Activated B cell treated with CpG ODN at 0.5 μM for 24 hours (primary cell): ENCODE data around the gene SPEF2. TPM values are rescaled to one million over a fixed set of nuclear protein-coding genes. Genes with fewer than 3 reads are reported as not detected.
"Not testable (repeated sequence)": the region's sequence is repeated elsewhere in the genome, so short reads cannot be mapped to it uniquely, and the experiment has no call there.

Experiments
- ATAC-seq: fragments of 200-7000 bp; cut with Tn5 transposase; one replicate; pipeline ENCODE4 v1.10.0; 2021; ENCODE audit warnings: low read depth, mild to moderate bottlenecking, moderate library complexity
- CTCF ChIA-PET: fragments of 350-600 bp; sonication (Branson Sonifier 250); formaldehyde crosslinking; loops from one replicate; lab custom pipeline; 2021; ENCODE audit warnings: antibody characterized with exemption; lab: Charles Lee
- POLR2A ChIA-PET: fragments of 350-600 bp; sonication (Branson Sonifier 250); formaldehyde crosslinking; loops from one replicate; lab custom pipeline; 2021; ENCODE audit warnings: antibody characterized with exemption; lab: Charles Lee
- DNase-seq: peaks from one replicate; pipeline ENCODE4 v3.0.0; 2022
- H3K27ac Mint-ChIP-seq: one replicate; pipeline ENCODE4 v1.8.0; 2020; ENCODE audit warnings: mixed read lengths
- H3K27me3 Mint-ChIP-seq: one replicate; pipeline ENCODE4 v1.8.0; 2021; ENCODE audit warnings: mixed read lengths
- H3K36me3 Mint-ChIP-seq: one replicate; pipeline ENCODE4 v1.8.0; 2021; ENCODE audit warnings: low read depth, mixed read lengths
- H3K4me1 Mint-ChIP-seq: one replicate; pipeline ENCODE4 v1.8.0; 2021; ENCODE audit warnings: mixed read lengths
- H3K4me3 Mint-ChIP-seq: one replicate; pipeline ENCODE4 v1.8.0; 2020; ENCODE audit warnings: mild to moderate bottlenecking, mixed read lengths
- H3K9me3 Mint-ChIP-seq: one replicate; pipeline ENCODE4 v1.8.0; 2020; ENCODE audit warnings: mixed read lengths
- CTCF ChIP-seq: fragments of 200-600 bp; IDR thresholded peaks from one replicate; pipeline ENCODE4 v1.8.0; 2022; ENCODE audit warnings: antibody characterized with exemption, mild to moderate bottlenecking
- intact Hi-C: fragments of 100-400 bp; cut with micrococcal nuclease; formaldehyde crosslinking; loops from one replicate; pipeline ENCODE4 v1.15.1; 2024
- total RNA-seq: library from RNA; stranded (reverse); gene quantifications from 2 replicates; pipeline ENCODE4 v1.2.3, GENCODE V29; 2022

Gene SPEF2
- total RNA-seq, 1 donor from 2014 or later, result 2.4 TPM

- peaks cover 3% of the 10 kb centered on the region for H3K27me3 Mint-ChIP-seq
- intact Hi-C loops, result no loop called here
- no peaks in the 10 kb centered on the region for H3K36me3 Mint-ChIP-seq
- no peak overlapping the region for H3K4me3 Mint-ChIP-seq
- peaks cover 5% of the 10 kb centered on the region for H3K9me3 Mint-ChIP-seq
- no peak for ATAC-seq
- H3K27ac Mint-ChIP-seq, result no peak overlapping the region
- TF ChIP-seq CTCF, result no peak
- DNase-seq, result no peak
- no peaks in the 10 kb centered on the region for H3K4me1 Mint-ChIP-seq
- CTCF ChIA-PET, result no interaction called here
- POLR2A ChIA-PET, result no interaction called here
These were observed 46.9 kb downstream of the SPEF2 start for GRCh38 chr5:35664584-35664983.

GRCh38 chr5:35665096-35665495 lies 47.4 kb downstream of the SPEF2 start:
- CTCF ChIA-PET, result no interaction called here
- peaks cover 5% of the 10 kb centered on the region for H3K9me3 Mint-ChIP-seq
- POLR2A ChIA-PET, result no interaction called here
- TF ChIP-seq CTCF, result no peak
- ATAC-seq (no peak), DNase-seq (no peak)
- H3K27ac Mint-ChIP-seq, result no peak overlapping the region
- intact Hi-C loops, result no loop called here
- H3K36me3 Mint-ChIP-seq, result no peaks in the 10 kb centered on the region
- H3K4me1 Mint-ChIP-seq, result no peaks in the 10 kb centered on the region
- H3K4me3 Mint-ChIP-seq, result no peak overlapping the region
- H3K27me3 Mint-ChIP-seq, result peaks cover 3% of the 10 kb centered on the region

GRCh38 chr5:35668319-35668718 lies 50.7 kb downstream of the SPEF2 start:
- peaks cover 3% of the 10 kb centered on the region for H3K27me3 Mint-ChIP-seq
- DNase-seq (no peak), ATAC-seq (no peak)
- peaks cover under 1% of the 10 kb centered on the region for H3K4me1 Mint-ChIP-seq
- H3K27ac Mint-ChIP-seq, result no peak overlapping the region
- TF ChIP-seq CTCF, result no peak
- ChIA-PET CTCF (no interaction called here), POLR2A (no interaction called here)
- intact Hi-C loops, result no loop called here
- no peaks in the 10 kb centered on the region for H3K9me3 Mint-ChIP-seq
- no peak overlapping the region for H3K4me3 Mint-ChIP-seq
- no peaks in the 10 kb centered on the region for H3K36me3 Mint-ChIP-seq

- ChIA-PET CTCF (no interaction called here), POLR2A (no interaction called here)
These were observed 51.1 kb downstream of the SPEF2 start for GRCh38 chr5:35668794-35669193.

GRCh38 chr5:35671541-35672295 lies 54.1 kb downstream of the SPEF2 start:
- H3K27me3 Mint-ChIP-seq, result no peaks in the 10 kb centered on the region
- no peak for ATAC-seq
- no peak overlapping the region for H3K27ac Mint-ChIP-seq
- CTCF ChIA-PET, result no interaction called here
- POLR2A ChIA-PET, result no interaction called here
- no peaks in the 10 kb centered on the region for H3K36me3 Mint-ChIP-seq
- no peak overlapping the region for H3K4me3 Mint-ChIP-seq
- intact Hi-C loops, result no loop called here
- TF ChIP-seq CTCF, result no peak
- H3K9me3 Mint-ChIP-seq, result no peaks in the 10 kb centered on the region
- DNase-seq, result no peak
- H3K4me1 Mint-ChIP-seq, result peaks cover 3% of the 10 kb centered on the region

More at GRCh38 chr5:35668794-35669193, 51.1 kb downstream of the SPEF2 start:
- peaks cover 3% of the 10 kb centered on the region for H3K27me3 Mint-ChIP-seq
- no peak overlapping the region for H3K27ac Mint-ChIP-seq
- no peak overlapping the region for H3K4me3 Mint-ChIP-seq
- TF ChIP-seq CTCF, result no peak
- H3K9me3 Mint-ChIP-seq, result no peaks in the 10 kb centered on the region
- intact Hi-C loops, result no loop called here
- peaks cover 3% of the 10 kb centered on the region for H3K4me1 Mint-ChIP-seq
- no peaks in the 10 kb centered on the region for H3K36me3 Mint-ChIP-seq
- no peak for DNase-seq
- no peak for ATAC-seq

- CTCF ChIA-PET, DNase-seq, H3K36me3 Mint-ChIP-seq, ATAC-seq, H3K4me1 Mint-ChIP-seq, H3K9me3 Mint-ChIP-seq, H3K4me3 Mint-ChIP-seq, intact Hi-C loops, H3K27me3 Mint-ChIP-seq, POLR2A ChIA-PET, H3K27ac Mint-ChIP-seq: not testable (repeated sequence)
These were observed 54.6 kb downstream of the SPEF2 start for GRCh38 chr5:35672296-35672655.
